A673 (cell line): ENCODE results near the gene LAMP1. TPM values are rescaled to one million over a fixed set of nuclear protein-coding genes. Genes with fewer than 3 reads are reported as not detected.

Experiments
- BruUV-seq: library from RNA; stranded (reverse); fragments of 400-500 nt; replicated peaks from 2 replicates; lab custom pipeline; 2021; lab: Mats Ljungman, UMichigan
- CTCF ChIA-PET: fragments of 300-600 bp; sonication (Branson Sonifier 250); formaldehyde crosslinking; loops from one replicate; lab custom pipeline; 2022; ENCODE audit warnings: antibody characterized with exemption; lab: Charles Lee
- POLR2A ChIA-PET: fragments of 300-600 bp; sonication (Branson Sonifier 250); formaldehyde crosslinking; loops from one replicate; lab custom pipeline; 2022; ENCODE audit warnings: antibody characterized with exemption; ENCODE audit not compliant: low non-redundant PET; lab: Charles Lee
- DNase-seq: peaks from one replicate; pipeline ENCODE4 v3.0.0-alpha.2; 2015; ENCODE audit warnings: low spot score
- H3K27ac ChIP-seq: fragments of 200-600 bp; sonication (generic); 2 replicates; pipeline ENCODE4 v1.5.1; 2016; ENCODE audit warnings: mixed run types, low read depth, mild to moderate bottlenecking, mixed read lengths, antibody characterized with exemption, low read length; ENCODE audit not compliant: poor library complexity, severe bottlenecking
- H3K27me3 ChIP-seq: fragments of 200-600 bp; sonication (generic); replicated peaks from 2 replicates; pipeline ENCODE4 v1.6.1; 2017; ENCODE audit warnings: mixed run types, low read depth, mild to moderate bottlenecking, mixed read lengths, antibody characterized with exemption, low read length; ENCODE audit not compliant: insufficient read depth, poor library complexity
- H3K36me3 ChIP-seq: fragments of 200-600 bp; sonication (generic); 2 replicates; pipeline ENCODE4 v1.6.1; 2016; ENCODE audit warnings: mixed run types, mild to moderate bottlenecking, mixed read lengths, antibody characterized with exemption, low read length; ENCODE audit not compliant: insufficient read depth, poor library complexity, severe bottlenecking
- H3K4me1 ChIP-seq: fragments of 200-600 bp; sonication (generic); 2 replicates; pipeline ENCODE4 v1.6.1; 2017; ENCODE audit warnings: mixed run types, mild to moderate bottlenecking, mixed read lengths, antibody characterized with exemption, low read length; ENCODE audit not compliant: insufficient read depth, poor library complexity, severe bottlenecking
- H3K4me3 ChIP-seq: fragments of 200-600 bp; sonication (generic); 2 replicates; pipeline ENCODE4 v1.5.1; 2016; ENCODE audit warnings: low read depth, mixed run types, mild to moderate bottlenecking, mixed read lengths, low read length; ENCODE audit not compliant: poor library complexity, severe bottlenecking
- H3K9me3 ChIP-seq: fragments of 200-600 bp; sonication (generic); 2 replicates; pipeline ENCODE4 v1.6.1; 2016; ENCODE audit warnings: mixed run types, low read depth, mild to moderate bottlenecking, mixed read lengths, antibody characterized with exemption, low read length; ENCODE audit not compliant: poor library complexity, severe bottlenecking
- EZH2 ChIP-seq: fragments of 200-600 bp; sonication (generic); IDR thresholded peaks from 2 replicates; pipeline ENCODE4 v1.6.1; 2017; ENCODE audit warnings: borderline replicate concordance, low read depth, mild to moderate bottlenecking, mixed read lengths, antibody characterized with exemption, low read length; ENCODE audit not compliant: poor library complexity, severe bottlenecking
- intact Hi-C: fragments of 100-400 bp; cut with micrococcal nuclease; formaldehyde crosslinking; loops from one replicate; pipeline ENCODE4 v1.10.0; 2022; ENCODE audit not compliant: unreplicated experiment
- total RNA-seq: library from RNA; stranded (reverse); gene quantifications from 2 replicates; pipeline ENCODE4 v1.2.3, GENCODE V29; 2021
- TF ChIP-seq, protein P1 (sequence below): fragments of 300-800, 200-600 bp; sonication (generic); conservative IDR thresholded peaks from 2 replicates; pipeline ENCODE4 v1.5.1; 2017; ENCODE audit warnings: low read depth, mild to moderate bottlenecking, antibody characterized with exemption, low read length, moderate library complexity, mixed read lengths

LAMP1 gene
- total RNA-seq, 1 experiment from 2014 or later = 129 TPM

DNA sequence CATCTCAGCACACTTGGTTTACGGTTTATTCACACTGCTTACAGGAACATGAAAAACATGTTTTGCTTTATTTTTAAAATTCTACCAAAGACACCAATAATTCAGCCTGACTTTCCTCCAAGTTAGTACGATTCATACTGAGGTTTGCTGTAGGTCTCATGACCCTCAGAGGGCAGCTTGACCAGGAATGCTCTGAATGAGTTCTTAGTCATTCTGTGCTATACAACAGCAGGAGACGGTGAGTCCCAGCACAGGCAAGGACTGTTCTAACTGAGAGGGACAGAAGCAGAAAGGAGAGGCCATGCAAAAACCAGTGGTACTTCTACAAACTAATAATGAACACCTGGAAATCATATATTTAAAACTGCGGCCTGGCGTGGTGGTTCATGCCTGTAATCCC lies 60.5 kb downstream of the LAMP1 start:
- Histone ChIP-seq H3K27me3 (no peaks in the 10 kb centered on the region), H3K27ac (no peak overlapping the region), H3K4me1 (no peaks in the 10 kb centered on the region), H3K9me3 (no peaks in the 10 kb centered on the region), H3K4me3 (no peak overlapping the region), H3K36me3 (no peaks in the 10 kb centered on the region)
- intact Hi-C loops = no loop called here
- BruUV-seq = no TSS peak
- ChIA-PET CTCF (no interaction called here), POLR2A (no interaction called here)
- DNase-seq = no peak
- TF ChIP-seq, protein P1, sequence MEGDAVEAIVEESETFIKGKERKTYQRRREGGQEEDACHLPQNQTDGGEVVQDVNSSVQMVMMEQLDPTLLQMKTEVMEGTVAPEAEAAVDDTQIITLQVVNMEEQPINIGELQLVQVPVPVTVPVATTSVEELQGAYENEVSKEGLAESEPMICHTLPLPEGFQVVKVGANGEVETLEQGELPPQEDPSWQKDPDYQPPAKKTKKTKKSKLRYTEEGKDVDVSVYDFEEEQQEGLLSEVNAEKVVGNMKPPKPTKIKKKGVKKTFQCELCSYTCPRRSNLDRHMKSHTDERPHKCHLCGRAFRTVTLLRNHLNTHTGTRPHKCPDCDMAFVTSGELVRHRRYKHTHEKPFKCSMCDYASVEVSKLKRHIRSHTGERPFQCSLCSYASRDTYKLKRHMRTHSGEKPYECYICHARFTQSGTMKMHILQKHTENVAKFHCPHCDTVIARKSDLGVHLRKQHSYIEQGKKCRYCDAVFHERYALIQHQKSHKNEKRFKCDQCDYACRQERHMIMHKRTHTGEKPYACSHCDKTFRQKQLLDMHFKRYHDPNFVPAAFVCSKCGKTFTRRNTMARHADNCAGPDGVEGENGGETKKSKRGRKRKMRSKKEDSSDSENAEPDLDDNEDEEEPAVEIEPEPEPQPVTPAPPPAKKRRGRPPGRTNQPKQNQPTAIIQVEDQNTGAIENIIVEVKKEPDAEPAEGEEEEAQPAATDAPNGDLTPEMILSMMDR = no peak
- TF ChIP-seq EZH2 = no peak

DNA sequence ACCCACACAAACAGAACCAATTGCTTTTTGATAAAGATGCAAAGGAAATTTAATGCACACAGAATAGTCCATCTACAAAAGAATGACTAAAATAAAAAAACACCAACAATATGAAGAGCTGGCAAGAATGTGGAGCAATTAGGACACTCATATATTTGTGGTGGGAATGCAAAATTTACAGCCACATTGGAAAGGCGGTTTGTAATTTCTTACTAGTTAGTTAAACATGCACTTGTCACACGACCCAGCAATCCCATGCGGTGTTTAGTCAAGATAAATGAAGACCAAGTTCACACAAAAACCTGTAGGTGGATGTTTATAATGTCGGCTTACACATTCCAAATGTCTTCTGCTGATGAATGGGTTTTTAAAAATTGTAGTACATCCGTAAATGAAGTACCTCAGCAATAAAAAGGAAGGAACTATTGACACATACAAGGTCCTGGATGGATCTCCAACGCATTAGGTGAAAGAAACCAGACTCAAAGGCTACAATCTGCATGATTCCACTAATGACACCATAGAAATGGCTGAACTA lies 61.7 kb downstream of the LAMP1 start:
- no peak for TF ChIP-seq EZH2
- TF ChIP-seq, protein P1 = no peak
- no peak for DNase-seq
- H3K36me3 ChIP-seq = no peaks in the 10 kb centered on the region
- H3K4me3 ChIP-seq = no peak overlapping the region
- H3K9me3 ChIP-seq = no peaks in the 10 kb centered on the region
- H3K4me1 ChIP-seq = no peaks in the 10 kb centered on the region
- intact Hi-C loops = no loop called here
- H3K27me3 ChIP-seq = no peaks in the 10 kb centered on the region
- ChIA-PET CTCF (no interaction called here), POLR2A (no interaction called here)
- no TSS peak for BruUV-seq
- H3K27ac ChIP-seq = no peak overlapping the region

DNA sequence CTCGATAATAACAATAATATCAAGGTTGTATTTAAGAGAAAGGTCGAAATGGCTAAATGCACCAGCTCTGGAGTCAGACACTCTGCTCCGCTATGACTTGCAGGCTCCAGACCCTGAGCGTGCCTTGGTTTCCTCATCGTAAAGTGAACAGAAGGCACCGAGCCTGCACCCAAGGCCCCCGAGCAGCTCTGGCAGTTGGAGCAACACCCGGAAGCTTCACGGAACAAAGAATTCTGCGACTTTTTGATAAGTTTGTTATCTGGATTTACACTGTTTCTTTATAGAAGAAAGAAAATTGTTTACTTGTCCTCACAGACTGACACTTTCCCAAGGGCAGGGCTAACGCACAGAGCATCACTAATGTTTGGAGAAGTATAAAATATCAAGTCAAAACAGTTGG lies 62.5 kb downstream of the LAMP1 start:
- TF ChIP-seq, protein P1 = no peak
- no peak for TF ChIP-seq EZH2
- intact Hi-C loops = no loop called here
- H3K4me3 ChIP-seq = no peak overlapping the region
- DNase-seq = no peak
- no peaks in the 10 kb centered on the region for H3K36me3 ChIP-seq
- H3K27me3 ChIP-seq = no peaks in the 10 kb centered on the region
- H3K4me1 ChIP-seq = no peaks in the 10 kb centered on the region
- H3K9me3 ChIP-seq = no peaks in the 10 kb centered on the region
- ChIA-PET CTCF (no interaction called here), POLR2A (no interaction called here)
- H3K27ac ChIP-seq = no peak overlapping the region
- BruUV-seq = no TSS peak
